Esophagus muscularis mucosa (tissue), 4 donors: ENCODE data around the gene MME. TPM values are rescaled to one million over a fixed set of nuclear protein-coding genes. Genes with fewer than 3 reads are reported as not detected.

ENCODE experiments used
- DNase-seq: peaks from one replicate; pipeline ENCODE4 v3.0.0-alpha.2; 2017; ENCODE audit errors: extremely low spot score
- H3K27ac ChIP-seq, 4 donors: fragments of 200-600 bp; sonication (generic); replicated peaks in 1 of 4; 1 replicate in 3 of 4; 2 replicates in 1 of 4; pipeline ENCODE4 v1.5.1; 2016 to 2019; ENCODE audit warnings: mild to moderate bottlenecking in 1 of 4
- H3K27me3 ChIP-seq, 4 donors: fragments of 200-600 bp; sonication (generic); one replicate each; pipeline versions ENCODE4 v1.5.1 to v1.6.0; 2016 to 2019
- H3K36me3 ChIP-seq, 4 donors: fragments of 200-600 bp; sonication (generic); one replicate each; pipeline ENCODE4 v1.5.1; 2016 to 2019
- H3K4me1 ChIP-seq, 4 donors: fragments of 200-600 bp; sonication (generic); one replicate each; pipeline ENCODE4 v1.5.1; 2016 to 2019
- H3K4me3 ChIP-seq, 4 donors: fragments of 200-600 bp; sonication (generic); 1 replicate in 2 of 4; 2 replicates in 2 of 4; pipeline ENCODE4 v1.5.1; 2016 to 2019; ENCODE audit warnings: mild to moderate bottlenecking in 4 of 4, moderate library complexity in 1 of 4
- H3K9me3 ChIP-seq, 4 donors: fragments of 200-600 bp; sonication (generic); 1 replicate in 3 of 4; 2 replicates in 1 of 4; pipeline ENCODE4 v1.5.1; 2016 to 2019
- CTCF ChIP-seq, 3 experiments: fragments of 200-600 bp in 2 of 3; fragments of 450-650 bp in 1 of 3; sonication (generic) in 2 of 3; IDR thresholded peaks; one replicate each; pipeline ENCODE4 v1.5.1; 2017 to 2019; ENCODE audit warnings: antibody characterized with exemption in 3 of 3, mild to moderate bottlenecking in 2 of 3, moderate library complexity in 1 of 3
- EP300 ChIP-seq: sonication (generic); formaldehyde crosslinking; IDR thresholded peaks from one replicate; pipeline ENCODE4 v1.6.1; 2017; ENCODE audit warnings: antibody characterized with exemption
- POLR2A ChIP-seq: fragments of 450-650 bp; IDR thresholded peaks from one replicate; pipeline ENCODE4 v1.6.1; 2017; ENCODE audit warnings: antibody characterized with exemption, moderate library complexity, mild to moderate bottlenecking, low read depth
- POLR2AphosphoS5 ChIP-seq, 2 donors: sonication (generic); formaldehyde crosslinking; IDR thresholded peaks; one replicate each; pipeline ENCODE4 v1.6.1; 2017; ENCODE audit warnings: antibody characterized with exemption in 2 of 2
- WGBS: methylation state at CpG from one replicate; pipeline ENCODE4 v1.1.5; 2018; 5-methylcytosine and 5-hydroxymethylcytosine counted together
- intact Hi-C: fragments of 100-400 bp; cut with DNase I; formaldehyde crosslinking; loops from one replicate; pipeline ENCODE4 v1.15.1; 2023
- total RNA-seq, 4 donors: library from RNA; depleted of rRNA; stranded (reverse); fragments of >200 nt; gene quantifications; one replicate each; pipeline versions ENCODE4 v1.1.0 to v1.2.1, GENCODE V29; 2016

The MME gene
- total RNA-seq, 4 donors from 2014 or later: 1.7 to 6.5 (median 4.5) TPM

GRCh38 chr3:155070932-155071387 is 9.2 kb upstream of the MME start:
- Histone ChIP-seq H3K27ac (no peak overlapping the region), H3K4me3 (no peak overlapping the region), H3K36me3 (no peaks in the 10 kb centered on the region), H3K9me3 (no peaks in the 10 kb centered on the region), H3K27me3 (no peaks in the 10 kb centered on the region), H3K4me1 (no peaks in the 10 kb centered on the region)
- no peak for DNase-seq
- no peak for TF ChIP-seq CTCF (IDR thresholded peaks at IDR 0.05)
- no peak for TF ChIP-seq POLR2AphosphoS5 (IDR thresholded peaks at IDR 0.05)
- TF ChIP-seq POLR2A: no peak
- no peak for TF ChIP-seq EP300
- intact Hi-C loops: no loop called here
- 77% methylated on average over 6 of the region's 8 CpGs for WGBS

- no peak for DNase-seq
- no peak for TF ChIP-seq POLR2A
- TF ChIP-seq CTCF (IDR thresholded peaks at IDR 0.05): no peak
- no peak for TF ChIP-seq POLR2AphosphoS5 (IDR thresholded peaks at IDR 0.05)
- no peak for TF ChIP-seq EP300
- intact Hi-C loops: no loop called here
- H3K4me1 ChIP-seq: peaks cover 15 to 17% (median 17%) of the 10 kb centered on the region in 4 donors
- no peaks in the 10 kb centered on the region for H3K9me3 ChIP-seq
- no peak overlapping the region for H3K4me3 ChIP-seq
- peaks cover 0 to 26% (median 13%) of the 10 kb centered on the region in 4 donors for H3K27me3 ChIP-seq
- H3K36me3 ChIP-seq: no peaks in the 10 kb centered on the region
- no peak overlapping the region for H3K27ac ChIP-seq
Observed at GRCh38 chr3:155075200-155075599, 4.9 kb upstream of the MME start.

- no peak for DNase-seq
- no peak overlapping the region for H3K4me3 ChIP-seq
- WGBS: 94% methylated on average over 4 of the region's 4 CpGs
- no peaks in the 10 kb centered on the region for H3K36me3 ChIP-seq
- intact Hi-C loops: no loop called here
- H3K4me1 ChIP-seq: peaks cover 20 to 24% (median 22%) of the 10 kb centered on the region in 4 donors
- TF ChIP-seq EP300 (no peak), POLR2A (no peak), CTCF (IDR thresholded peaks at IDR 0.05) (no peak), POLR2AphosphoS5 (IDR thresholded peaks at IDR 0.05) (no peak)
- no peak overlapping the region for H3K27ac ChIP-seq
- H3K9me3 ChIP-seq: no peaks in the 10 kb centered on the region
- H3K27me3 ChIP-seq: peaks cover 0 to 38% (median 15%) of the 10 kb centered on the region in 4 donors
Observed at GRCh38 chr3:155076888-155077287, 3.2 kb upstream of the MME start.

- TF ChIP-seq POLR2A: no peak
- no peak for TF ChIP-seq POLR2AphosphoS5 (IDR thresholded peaks at IDR 0.05)
- no peak for TF ChIP-seq CTCF (IDR thresholded peaks at IDR 0.05)
- TF ChIP-seq EP300: no peak
- Histone ChIP-seq H3K27me3 (peaks cover 0 to 43% (median 15%) of the 10 kb centered on the region in 4 donors), H3K36me3 (no peaks in the 10 kb centered on the region), H3K4me1 (peaks cover 20 to 24% (median 22%) of the 10 kb centered on the region in 4 donors), H3K9me3 (no peaks in the 10 kb centered on the region), H3K4me3 (peak overlapping the region; percentile 55 to 64 (median 56)), H3K27ac (no peak overlapping the region)
- WGBS: 7% methylated on average over 18 of the region's 18 CpGs
- no peak for DNase-seq
- intact Hi-C loops: no loop called here
Observed at GRCh38 chr3:155078711-155079467, 1.2 kb upstream of the MME start.

GRCh38 chr3:155079468-155079745 is 712 bp upstream of the MME start:
- TF ChIP-seq POLR2AphosphoS5 (IDR thresholded peaks at IDR 0.05): no peak
- no peak for TF ChIP-seq EP300
- no peak for TF ChIP-seq POLR2A
- TF ChIP-seq CTCF (IDR thresholded peaks at IDR 0.05): no peak
- no peak for DNase-seq
- intact Hi-C loops: no loop called here
- no CpG with 5 or more reads among the region's 21 CpGs for WGBS
- Histone ChIP-seq H3K9me3 (no peaks in the 10 kb centered on the region), H3K27me3 (peaks cover 0 to 43% (median 15%) of the 10 kb centered on the region in 4 donors), H3K4me3 (peak overlapping the region; percentile 55 to 64 (median 56)), H3K4me1 (peaks cover 20 to 24% (median 22%) of the 10 kb centered on the region in 4 donors), H3K27ac (no peak overlapping the region), H3K36me3 (no peaks in the 10 kb centered on the region)
